HUES48 (cell line): ENCODE results near the gene USP6NL.

Source experiments
- H3K27ac ChIP-seq: one replicate; pipeline ENCODE4 v1.7.0; 2013; ENCODE audit warnings: low read depth, low read length, inconsistent platforms
- H3K27me3 ChIP-seq: 2 replicates; pipeline ENCODE4 v1.6.1; 2013; ENCODE audit warnings: mild to moderate bottlenecking, low read length; ENCODE audit not compliant: control insufficient read depth, insufficient read depth
- H3K36me3 ChIP-seq: 2 replicates; pipeline ENCODE4 v1.6.1; 2013; ENCODE audit warnings: low read length; ENCODE audit not compliant: control insufficient read depth, insufficient read depth
- H3K4me1 ChIP-seq: 2 replicates; pipeline ENCODE4 v1.6.1; 2013; ENCODE audit warnings: mild to moderate bottlenecking, low read length; ENCODE audit not compliant: control insufficient read depth, insufficient read depth
- H3K4me3 ChIP-seq: 2 replicates; pipeline ENCODE4 v1.5.1; 2013; ENCODE audit warnings: mild to moderate bottlenecking, low read depth, low read length
- H3K9ac ChIP-seq: 2 replicates; pipeline ENCODE4 v1.6.1; 2013; ENCODE audit warnings: mild to moderate bottlenecking, low read depth, low read length, moderate library complexity
- H3K9me3 ChIP-seq: 2 replicates; pipeline ENCODE4 v1.6.1; 2013; ENCODE audit warnings: low read length; ENCODE audit not compliant: control insufficient read depth, insufficient read depth

The USP6NL gene

DNA sequence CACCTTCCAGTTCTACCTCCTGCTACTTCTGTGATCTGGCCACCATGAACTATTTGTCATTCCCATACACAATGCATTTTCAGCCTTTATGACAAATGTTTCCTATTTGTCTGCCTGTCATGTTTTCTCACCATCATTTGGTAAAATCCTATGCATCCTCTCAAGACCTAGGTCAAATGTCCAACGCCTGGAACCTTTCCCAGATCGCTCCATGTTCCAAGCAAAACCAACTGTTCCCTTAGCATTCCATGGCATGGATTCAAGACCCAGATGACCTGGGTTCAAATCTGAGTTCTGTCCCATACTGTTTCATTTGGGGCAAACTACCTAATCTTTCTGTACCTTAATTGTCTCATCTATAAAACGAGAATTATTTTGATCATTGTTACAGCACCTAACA, 98.9 kb downstream of the USP6NL start:
- H3K4me1 ChIP-seq, result peaks cover 4% of the 10 kb centered on the region; the same call in 1 of the 2 replicates
- no peaks in the 10 kb centered on the region for H3K9me3 ChIP-seq
- peaks cover 10% of the 10 kb centered on the region; the same call in 1 of the 2 replicates for H3K36me3 ChIP-seq
- no peak overlapping the region for H3K9ac ChIP-seq
- no peak overlapping the region for H3K4me3 ChIP-seq
- H3K27ac ChIP-seq, result no peak overlapping the region
- H3K27me3 ChIP-seq, result no peaks in the 10 kb centered on the region

DNA sequence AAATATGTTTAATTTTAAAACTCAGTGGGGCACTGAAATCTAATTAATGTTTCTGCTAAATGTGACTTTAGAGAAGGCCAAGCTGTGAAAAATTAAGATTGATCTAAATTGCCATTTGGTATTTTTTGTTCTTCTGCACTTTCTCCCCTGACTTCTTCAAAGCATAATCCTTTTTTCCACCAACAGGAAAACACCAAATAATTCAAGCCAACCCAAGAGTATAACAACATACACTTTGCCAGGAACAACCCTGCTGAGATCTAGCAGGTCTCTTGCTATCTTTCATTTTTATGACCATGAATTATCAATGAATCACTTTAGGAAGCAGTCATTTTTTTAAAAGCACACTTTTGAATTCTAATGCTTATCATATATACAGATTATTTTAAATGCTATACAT, 100.1 kb downstream of the USP6NL start:
- H3K4me3 ChIP-seq, result no peak overlapping the region
- peaks cover 4% of the 10 kb centered on the region; the same call in 1 of the 2 replicates for H3K4me1 ChIP-seq
- no peaks in the 10 kb centered on the region for H3K9me3 ChIP-seq
- no peak overlapping the region for H3K9ac ChIP-seq
- peaks cover 10% of the 10 kb centered on the region; the same call in 1 of the 2 replicates for H3K36me3 ChIP-seq
- no peak overlapping the region for H3K27ac ChIP-seq
- H3K27me3 ChIP-seq, result no peaks in the 10 kb centered on the region

DNA sequence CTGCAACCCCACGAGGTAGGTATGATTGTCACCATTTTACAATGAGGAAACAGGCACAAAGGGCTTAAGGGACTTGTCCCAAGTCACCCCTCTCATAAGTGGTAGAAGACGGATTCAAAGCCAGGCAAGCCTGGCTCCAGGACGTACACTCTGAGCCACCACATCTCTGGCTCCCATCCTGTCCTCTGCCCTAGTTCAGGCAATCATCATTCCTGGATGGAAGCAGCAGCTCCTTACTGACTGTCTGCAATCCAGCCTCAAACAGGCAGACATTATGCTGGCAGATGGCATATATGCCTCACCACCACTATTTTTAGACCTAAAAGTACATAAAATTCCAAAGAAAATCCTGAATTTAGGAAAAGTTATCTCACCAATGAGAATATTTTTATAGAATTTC, 100.7 kb downstream of the USP6NL start:
- Histone ChIP-seq H3K4me3 (no peak overlapping the region), H3K4me1 (peaks cover 8% of the 10 kb centered on the region), H3K27me3 (no peaks in the 10 kb centered on the region), H3K36me3 (peaks cover 10% of the 10 kb centered on the region; the same call in 1 of the 2 replicates), H3K9me3 (no peaks in the 10 kb centered on the region), H3K9ac (no peak overlapping the region), H3K27ac (no peak overlapping the region)

- no peak overlapping the region for H3K9ac ChIP-seq
- H3K9me3 ChIP-seq, result no peaks in the 10 kb centered on the region
- peaks cover 10% of the 10 kb centered on the region; the same call in 1 of the 2 replicates for H3K36me3 ChIP-seq
- peaks cover 12% of the 10 kb centered on the region for H3K4me1 ChIP-seq
- H3K27me3 ChIP-seq, result no peaks in the 10 kb centered on the region
- H3K27ac ChIP-seq, result no peak overlapping the region
- H3K4me3 ChIP-seq, result no peak overlapping the region
Observed at GRCh38 chr10:11510281-11510680, 101.2 kb downstream of the USP6NL start.

GRCh38 chr10:11509036-11509435, 102.4 kb downstream of the USP6NL start:
- Histone ChIP-seq H3K4me1 (peaks cover 14% of the 10 kb centered on the region), H3K9me3 (no peaks in the 10 kb centered on the region), H3K36me3 (peaks cover 10% of the 10 kb centered on the region; the same call in 1 of the 2 replicates), H3K27ac (no peak overlapping the region), H3K4me3 (no peak overlapping the region), H3K9ac (no peak overlapping the region), H3K27me3 (no peaks in the 10 kb centered on the region)

DNA sequence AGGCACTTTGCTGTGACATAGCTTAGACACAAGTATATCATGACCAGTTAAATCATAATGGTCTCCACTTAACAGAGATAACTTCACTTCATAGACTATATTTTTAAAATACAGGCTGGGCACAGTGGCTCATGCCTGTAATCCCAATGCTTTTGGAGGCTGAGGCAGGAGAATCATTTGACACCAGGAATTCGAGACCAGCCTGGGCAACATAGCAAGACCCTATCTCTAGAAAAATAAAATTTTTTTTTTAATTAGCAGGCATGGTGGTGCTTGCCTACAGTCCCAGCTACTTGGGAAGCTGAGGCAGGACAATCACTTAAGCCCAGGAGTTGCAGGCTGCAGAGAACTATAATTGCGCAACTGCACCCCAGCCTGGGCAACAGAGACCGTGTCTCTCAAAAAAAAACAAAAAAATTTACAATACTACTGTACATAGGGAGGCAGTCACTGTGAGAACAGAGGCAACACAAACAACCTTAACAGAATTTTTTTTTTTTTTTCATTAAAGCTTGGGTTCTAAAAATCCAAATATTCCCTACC, 105.1 kb downstream of the USP6NL start:
- Histone ChIP-seq H3K9me3 (no peaks in the 10 kb centered on the region), H3K9ac (no peak overlapping the region), H3K27ac (no peak overlapping the region), H3K36me3 (peaks cover 10% of the 10 kb centered on the region; the same call in 1 of the 2 replicates), H3K27me3 (no peaks in the 10 kb centered on the region), H3K4me3 (no peak overlapping the region), H3K4me1 (peaks cover 14% of the 10 kb centered on the region)

- Histone ChIP-seq H3K4me3 (no peak overlapping the region), H3K9ac (no peak overlapping the region), H3K9me3 (no peaks in the 10 kb centered on the region), H3K36me3 (peaks cover 10% of the 10 kb centered on the region; the same call in 1 of the 2 replicates), H3K4me1 (peaks cover 12% of the 10 kb centered on the region), H3K27me3 (no peaks in the 10 kb centered on the region), H3K27ac (no peak overlapping the region)
Observed at GRCh38 chr10:11505639-11506038, 105.8 kb downstream of the USP6NL start.

DNA sequence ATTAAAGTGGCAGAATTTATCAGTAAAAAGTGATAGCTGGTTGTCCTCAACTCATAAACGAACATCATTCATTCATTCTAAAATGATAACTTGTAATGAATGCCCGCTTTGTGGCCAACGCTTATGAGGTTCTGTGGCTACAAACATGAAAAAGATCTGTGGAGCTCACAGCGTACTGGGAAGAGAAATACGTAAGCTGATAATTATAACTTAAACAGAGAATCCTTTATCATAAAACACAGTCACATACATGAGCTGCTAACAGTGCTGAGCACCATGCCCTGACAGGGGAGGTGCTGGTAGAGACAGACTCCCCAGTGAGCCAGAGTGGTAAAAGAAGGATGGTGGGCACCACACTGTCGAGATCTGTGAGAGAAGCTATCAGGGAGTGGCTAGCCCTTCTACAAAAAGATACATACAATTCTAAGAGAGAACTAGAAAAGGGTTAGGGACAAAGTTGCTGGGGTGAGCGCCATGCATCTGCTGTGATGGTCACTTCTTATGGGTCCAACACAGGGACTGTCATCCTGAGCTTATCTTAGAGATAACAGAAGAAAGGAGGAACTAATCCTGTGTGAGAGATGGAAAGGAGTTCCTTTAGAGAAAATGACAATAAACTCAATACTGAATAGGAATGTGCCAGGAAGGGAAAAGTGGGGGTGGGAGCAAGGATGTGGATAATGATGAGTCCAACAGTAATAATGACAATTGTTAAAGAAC, 106.7 kb downstream of the USP6NL start:
- Histone ChIP-seq H3K4me1 (peaks cover 10% of the 10 kb centered on the region), H3K27ac (no peak overlapping the region), H3K9ac (no peak overlapping the region), H3K4me3 (no peak overlapping the region), H3K9me3 (no peaks in the 10 kb centered on the region), H3K27me3 (no peaks in the 10 kb centered on the region), H3K36me3 (peaks cover 12% of the 10 kb centered on the region; the same call in 1 of the 2 replicates)

GRCh38 chr10:11501600-11501999, 109.8 kb downstream of the USP6NL start:
- no peaks in the 10 kb centered on the region for H3K9me3 ChIP-seq
- H3K27ac ChIP-seq, result no peak overlapping the region
- peaks cover 10% of the 10 kb centered on the region for H3K4me1 ChIP-seq
- no peaks in the 10 kb centered on the region for H3K27me3 ChIP-seq
- peaks cover 13% of the 10 kb centered on the region; the same call in 1 of the 2 replicates for H3K36me3 ChIP-seq
- no peak overlapping the region for H3K4me3 ChIP-seq
- H3K9ac ChIP-seq, result no peak overlapping the region

- Histone ChIP-seq H3K27me3 (no peaks in the 10 kb centered on the region), H3K4me3 (no peak overlapping the region), H3K9ac (no peak overlapping the region), H3K4me1 (no peaks in the 10 kb centered on the region), H3K36me3 (peaks cover 13% of the 10 kb centered on the region; the same call in 1 of the 2 replicates), H3K9me3 (no peaks in the 10 kb centered on the region), H3K27ac (no peak overlapping the region)
Observed at GRCh38 chr10:11499425-11500071, 111.9 kb downstream of the USP6NL start.

DNA sequence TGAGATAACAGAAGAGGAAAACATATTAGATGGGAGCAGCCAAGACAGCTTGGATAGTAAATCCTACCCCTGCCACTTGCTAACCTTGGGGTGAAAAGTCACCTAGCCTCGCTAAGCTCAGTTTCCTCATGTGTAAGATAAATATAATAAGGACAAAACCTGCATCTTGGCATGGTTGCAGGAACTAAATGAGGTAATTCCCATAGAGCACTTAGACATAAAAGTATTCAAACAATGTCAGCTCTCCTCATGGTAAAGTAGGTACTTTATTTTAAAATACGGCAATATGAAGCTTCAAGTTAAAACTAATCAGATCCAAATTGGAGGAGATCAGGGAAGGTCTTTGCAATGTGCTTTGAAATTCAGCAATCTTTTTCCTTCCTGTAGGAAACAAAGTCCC, 113.1 kb downstream of the USP6NL start:
- Histone ChIP-seq H3K9ac (no peak overlapping the region), H3K4me1 (no peaks in the 10 kb centered on the region), H3K36me3 (peaks cover 23% of the 10 kb centered on the region), H3K27ac (no peak overlapping the region), H3K4me3 (no peak overlapping the region), H3K27me3 (no peaks in the 10 kb centered on the region), H3K9me3 (no peaks in the 10 kb centered on the region)
